Smooth muscle cell of bladder (primary cell): ENCODE data around the gene LRRD1. TPM values are rescaled to one million over a fixed set of nuclear protein-coding genes. Genes with fewer than 3 reads are reported as not detected.

ENCODE experiments used
- total RNA-seq: library from RNA; depleted of rRNA; stranded (reverse); fragments of >200 nt; gene quantifications from 2 replicates; pipeline ENCODE4 v1.2.3, GENCODE V29; 2014

Gene LRRD1
- total RNA-seq = 0.14 TPM in 1 of 2 replicates, not detected in the other

DNA sequence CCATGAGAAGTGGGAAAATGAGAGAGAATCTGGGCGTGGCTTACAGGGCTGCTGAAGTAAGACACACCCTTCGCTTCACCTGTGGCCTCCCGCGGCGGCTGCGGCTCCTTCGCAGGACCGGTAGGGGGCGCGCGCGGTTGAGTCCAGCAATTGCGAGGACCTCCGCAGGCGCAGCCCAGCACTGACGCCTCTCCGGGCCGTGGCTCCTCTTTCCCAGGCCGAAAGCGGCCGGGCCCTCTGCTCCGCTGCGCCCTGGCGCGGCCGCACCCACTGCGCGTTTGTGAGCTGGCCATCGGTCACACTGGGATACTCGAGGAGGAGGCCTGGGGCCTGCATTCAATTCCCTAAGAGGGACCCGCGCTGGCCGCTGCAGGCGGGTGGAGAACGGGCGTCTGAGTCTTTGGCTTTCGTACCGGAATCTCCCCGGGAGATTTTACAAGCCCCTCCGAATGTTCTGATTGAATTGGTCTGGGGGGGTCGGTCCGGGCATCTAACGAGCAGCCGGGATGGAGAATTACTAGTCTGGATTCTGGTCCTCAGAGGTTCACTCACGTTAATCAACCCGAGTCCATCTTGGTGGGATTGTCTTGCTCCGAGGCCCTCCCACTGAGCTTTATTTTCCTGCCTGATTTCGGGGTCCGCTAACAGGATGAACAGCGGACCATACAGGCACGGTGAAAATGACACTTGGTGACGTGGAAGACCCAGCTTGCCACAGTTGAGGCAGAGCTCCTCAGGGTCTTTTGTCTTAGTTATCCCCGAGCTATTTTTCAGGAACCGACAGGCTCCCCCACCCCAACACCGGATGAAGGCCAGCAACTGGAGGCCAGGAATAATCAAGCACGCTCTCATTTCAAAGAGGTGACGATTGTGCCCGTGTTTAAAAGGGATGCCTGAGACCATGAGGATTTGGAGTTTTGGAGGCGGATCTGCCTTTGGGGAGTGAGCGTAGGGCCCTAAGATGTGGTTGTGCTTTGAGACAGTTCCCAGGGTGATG lies at the start of gene LRRD1:
TSS of gene LRRD1 (minus strand) at position 215 of the 997 bp plus-strand sequence. CDS start 13,940 bp downstream, outside the sequence.

DNA sequence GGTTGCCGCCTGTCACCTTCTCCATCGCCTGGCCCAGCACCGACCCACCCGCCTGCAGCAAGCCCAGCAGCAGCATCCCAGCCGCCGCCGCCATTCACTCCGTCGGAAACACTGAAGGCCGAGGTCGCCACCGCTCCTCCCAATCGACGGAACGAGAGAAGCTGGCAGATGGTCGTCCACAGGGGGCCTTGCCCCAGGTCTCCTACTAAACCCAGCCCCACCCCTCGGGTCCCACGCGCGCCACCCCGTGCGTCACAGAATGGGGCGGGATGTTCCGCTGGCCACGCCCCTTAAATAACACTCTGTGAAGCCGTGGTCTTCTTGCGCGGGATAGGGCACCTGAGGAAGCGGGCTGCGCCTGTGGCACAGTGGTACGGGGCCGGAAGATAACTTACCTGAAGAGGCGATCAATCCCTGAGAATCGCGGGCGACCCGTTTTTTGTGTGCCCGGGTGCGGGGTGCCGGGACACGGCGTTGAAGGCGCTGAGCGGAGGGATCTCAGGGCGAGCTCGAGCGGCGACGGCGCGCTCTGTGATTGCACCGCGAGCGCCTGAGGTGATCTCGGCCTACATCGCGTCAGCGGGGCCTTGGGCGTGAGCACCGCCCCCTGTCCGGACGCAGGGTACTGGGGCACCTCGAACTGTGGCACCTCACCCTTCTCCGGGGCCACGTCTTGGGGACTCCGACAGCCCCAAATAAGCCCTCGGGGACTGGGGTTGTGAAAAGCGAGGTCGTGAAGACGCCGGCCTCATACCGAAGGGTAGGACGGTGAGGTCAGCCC lies 44.5 kb downstream of the LRRD1 start, which contains the start of gene CYP51A1:
TSS of gene CYP51A1 (minus strand) at position 207 of the 781 bp plus-strand sequence. CDS start at position 94, 113 bp downstream.

Other genes starting within 250 kb of the LRRD1 start
- gene AKAP9, start 238.3 kb downstream of the LRRD1 start, total RNA-seq = 35.8 and 43.0 TPM in 2 replicates
- gene CYP51A1, start 44.7 kb downstream of the LRRD1 start, total RNA-seq = 349 and 414 TPM in 2 replicates
- gene KRIT1, start 66.8 kb upstream of the LRRD1 start, total RNA-seq = 43.9 and 44.7 TPM in 2 replicates
- gene ANKIB1, start 66.8 kb upstream of the LRRD1 start, total RNA-seq = 44.7 and 56.4 TPM in 2 replicates